Testis (tissue), 2 donors: Measurements from ENCODE around the gene TTLL12.
"Not testable (repeated sequence)": the region's sequence is repeated elsewhere in the genome, so short reads cannot be mapped to it uniquely, and the experiment has no call there.

ENCODE experiments used
- CTCF ChIP-seq, 3 experiments: fragments of 450-650 bp in 2 of 3; fragments of 200-600 bp in 1 of 3; sonication (generic) in 1 of 3; IDR thresholded peaks; one replicate each; pipeline ENCODE4 v1.5.1; 2016 to 2019; ENCODE audit warnings: antibody characterized with exemption in 3 of 3, mild to moderate bottlenecking in 2 of 3, moderate library complexity in 1 of 3
- POLR2A ChIP-seq: fragments of 450-650 bp; IDR thresholded peaks from one replicate; pipeline ENCODE4 v1.6.1; 2017; ENCODE audit warnings: antibody characterized with exemption, mild to moderate bottlenecking, moderate library complexity

GRCh38 chr22:43146332-43146731, 40.6 kb downstream of the TTLL12 start:
- TF ChIP-seq CTCF (IDR thresholded peaks at IDR 0.05); POLR2A: not testable (repeated sequence)
